Ishikawa (cell line): ENCODE measurements around the gene ROPN1B.
"Not testable (repeated sequence)": the region's sequence is repeated elsewhere in the genome, so short reads cannot be mapped to it uniquely, and the experiment has no call there.

ENCODE experiments used
- CEBPB ChIP-seq: IDR thresholded peaks from 2 replicates; pipeline ENCODE4 v1.6.1; 2012
- CREB1 ChIP-seq: IDR thresholded peaks from 2 replicates; pipeline ENCODE4 v1.6.1; 2012; ENCODE audit warnings: low read depth
- EP300 ChIP-seq: IDR thresholded peaks from 2 replicates; pipeline ENCODE4 v1.6.1; 2012; ENCODE audit warnings: borderline replicate concordance
- FOXM1 ChIP-seq: IDR thresholded peaks from 2 replicates; pipeline ENCODE4 v1.6.1; 2012; ENCODE audit warnings: low read depth, borderline replicate concordance
- RAD21 ChIP-seq: IDR thresholded peaks from 2 replicates; pipeline ENCODE4 v1.6.1; 2012; ENCODE audit warnings: low read depth
- TAF1 ChIP-seq: IDR thresholded peaks from 2 replicates; pipeline ENCODE4 v1.6.1; 2012; ENCODE audit warnings: low read depth, mild to moderate bottlenecking
- YY1 ChIP-seq: IDR thresholded peaks from 2 replicates; pipeline ENCODE4 v1.6.1; 2012; ENCODE audit warnings: low read depth
- TF ChIP-seq, protein P1 (sequence below): IDR thresholded peaks from 2 replicates; pipeline ENCODE4 v1.6.1; 2012

DNA sequence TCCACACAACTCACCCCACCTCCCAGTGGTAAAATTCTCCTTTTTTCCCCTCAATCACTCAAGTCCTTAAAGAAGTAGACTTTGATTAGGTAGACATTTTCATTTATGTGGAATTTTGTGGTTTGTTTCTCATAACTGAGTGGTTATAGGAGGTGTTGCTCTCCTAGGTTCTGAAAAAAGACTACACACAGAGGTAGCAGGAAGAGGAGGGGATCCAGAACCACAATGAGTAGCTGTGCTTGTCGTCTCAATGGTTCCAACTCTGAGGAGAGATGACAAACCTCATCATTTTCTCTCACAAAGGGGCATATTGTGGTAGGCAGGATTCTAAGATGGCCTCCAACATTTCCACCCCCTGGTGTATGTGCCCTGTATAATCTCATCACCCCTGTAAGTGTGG lies 5.1 kb upstream of the ROPN1B start:
- TF ChIP-seq TAF1, FOXM1, CEBPB, EP300, CREB1, RAD21, YY1: not testable (repeated sequence)
- TF ChIP-seq, protein P1, sequence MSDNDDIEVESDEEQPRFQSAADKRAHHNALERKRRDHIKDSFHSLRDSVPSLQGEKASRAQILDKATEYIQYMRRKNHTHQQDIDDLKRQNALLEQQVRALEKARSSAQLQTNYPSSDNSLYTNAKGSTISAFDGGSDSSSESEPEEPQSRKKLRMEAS = not testable (repeated sequence)
